HG03469 (cell line): ENCODE data around the gene PRKCE.

ENCODE experiments used
- ATAC-seq: cut with Tn5 transposase; IDR thresholded peaks from one replicate; pipeline ENCODE4 v1.9.1; 2021; ENCODE audit warnings: mild to moderate bottlenecking, moderate library complexity, moderate number of reproducible peaks; ENCODE audit not compliant: unreplicated experiment

Gene PRKCE

DNA sequence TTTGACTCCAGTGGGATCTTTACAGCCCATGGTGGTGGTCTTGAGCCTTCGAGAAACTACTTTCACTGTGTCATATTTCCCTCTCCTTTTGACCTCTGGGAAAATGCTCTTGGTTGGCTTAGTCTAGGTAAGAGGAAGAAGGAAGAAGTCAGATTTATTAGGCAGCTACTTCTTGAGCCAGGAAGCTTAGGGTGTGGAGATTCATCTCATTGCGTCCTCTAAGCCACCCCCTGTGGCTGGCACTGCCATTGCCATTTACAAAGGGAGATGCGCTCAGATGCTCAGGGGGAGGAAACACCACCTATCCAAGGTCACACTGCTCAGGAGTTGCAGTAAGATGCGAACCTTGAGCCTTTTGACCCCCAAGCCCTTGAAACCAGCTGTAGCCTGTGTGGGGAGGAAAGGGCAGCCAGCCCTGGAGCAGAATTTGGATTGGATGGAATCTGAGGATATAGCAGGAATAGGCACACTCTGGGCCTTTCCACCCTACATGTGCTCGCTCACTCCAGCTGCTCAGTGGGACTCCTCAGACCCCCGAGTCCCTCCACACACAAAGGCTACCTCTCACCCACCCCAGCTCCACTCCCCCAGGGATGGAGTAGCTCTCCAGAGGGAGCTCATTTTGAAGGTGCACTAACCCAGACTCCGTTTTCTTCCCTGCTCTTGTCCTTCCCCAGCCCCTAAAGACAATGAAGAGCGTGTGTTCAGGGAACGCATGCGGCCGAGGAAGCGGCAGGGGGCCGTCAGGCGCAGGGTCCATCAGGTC, 324.5 kb downstream of the PRKCE start:
- ATAC-seq: no peak

GRCh38 chr2:45978302-45978859, 326.9 kb downstream of the PRKCE start:
- ATAC-seq: no peak

DNA sequence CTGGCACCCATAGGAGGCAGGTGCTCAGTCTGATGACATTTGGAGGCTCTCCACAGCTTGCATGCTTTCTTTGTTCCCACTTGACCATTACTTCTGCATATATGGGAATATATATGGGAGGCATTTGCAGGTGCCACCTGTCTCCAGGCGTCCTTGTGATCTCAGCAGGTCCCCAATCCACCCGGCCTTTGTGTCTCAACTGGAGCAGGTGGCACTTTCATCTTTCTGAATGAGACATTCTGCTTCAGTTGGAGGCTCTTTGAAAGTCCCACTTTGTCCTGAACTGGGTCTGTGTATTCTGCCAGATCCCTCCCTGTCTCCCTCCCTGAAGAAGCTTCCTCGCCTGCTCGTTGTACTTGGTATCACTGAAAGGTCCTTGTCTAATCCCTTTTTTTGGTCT, 327.6 kb downstream of the PRKCE start:
- ATAC-seq: no peak

GRCh38 chr2:45980161-45980865, 328.8 kb downstream of the PRKCE start:
- no peak for ATAC-seq

- ATAC-seq: no peak
Measured at GRCh38 chr2:45981384-45981930, 330.0 kb downstream of the PRKCE start.

- ATAC-seq: no peak
Measured at GRCh38 chr2:45982096-45982495, 330.6 kb downstream of the PRKCE start.

DNA sequence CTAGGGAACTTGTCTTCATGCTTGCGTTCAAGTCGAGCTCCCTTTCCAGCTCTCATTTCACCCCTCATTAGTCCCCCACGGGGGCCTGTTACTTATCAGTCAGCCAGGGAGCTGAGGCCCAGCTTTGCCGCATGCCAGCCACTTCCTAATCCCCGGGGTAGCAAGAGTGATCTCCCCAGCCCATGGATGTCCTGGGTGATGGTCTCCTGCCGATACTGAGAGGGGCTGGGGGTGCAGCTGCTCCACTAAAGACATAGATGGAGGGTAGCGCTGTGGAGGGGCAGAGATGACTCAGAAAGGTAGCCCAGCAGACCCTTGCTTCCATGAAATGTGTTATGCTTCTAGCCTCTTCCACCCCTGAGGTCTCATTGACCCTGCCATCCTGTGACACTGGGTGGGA, 331.7 kb downstream of the PRKCE start:
- ATAC-seq: no peak

GRCh38 chr2:45984366-45984765, 332.9 kb downstream of the PRKCE start:
- no peak for ATAC-seq

DNA sequence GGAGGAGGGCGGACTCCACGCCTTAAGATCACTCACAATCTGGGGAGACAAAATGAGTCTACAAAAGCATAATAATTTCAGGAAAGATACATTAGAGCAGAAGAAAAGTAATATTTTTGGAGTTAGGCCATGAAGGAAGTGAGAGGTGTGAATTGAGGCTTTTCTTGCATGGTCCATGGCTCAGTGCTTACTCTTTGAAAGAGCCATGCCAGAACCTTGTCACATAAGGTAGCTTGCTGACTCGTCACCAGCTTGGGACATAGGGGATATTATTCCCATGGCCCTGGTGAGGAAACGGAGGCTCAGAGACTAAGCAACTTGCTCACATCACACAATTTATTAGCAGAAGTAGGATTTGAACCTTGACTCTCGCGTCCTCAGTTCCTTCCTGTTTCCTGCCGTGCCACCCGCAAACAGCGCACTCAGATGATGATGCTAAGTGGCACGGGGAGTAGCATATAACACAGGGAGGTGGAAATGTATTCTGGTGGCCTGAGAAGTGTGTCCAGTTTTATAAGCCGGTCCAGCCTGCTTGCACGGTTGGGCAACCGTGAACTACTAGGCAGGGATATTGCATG, 333.5 kb downstream of the PRKCE start:
- ATAC-seq: no peak

- no peak for ATAC-seq
Measured at GRCh38 chr2:45986509-45986908, 335.0 kb downstream of the PRKCE start.

GRCh38 chr2:45987856-45988255, 336.4 kb downstream of the PRKCE start:
- no peak for ATAC-seq

DNA sequence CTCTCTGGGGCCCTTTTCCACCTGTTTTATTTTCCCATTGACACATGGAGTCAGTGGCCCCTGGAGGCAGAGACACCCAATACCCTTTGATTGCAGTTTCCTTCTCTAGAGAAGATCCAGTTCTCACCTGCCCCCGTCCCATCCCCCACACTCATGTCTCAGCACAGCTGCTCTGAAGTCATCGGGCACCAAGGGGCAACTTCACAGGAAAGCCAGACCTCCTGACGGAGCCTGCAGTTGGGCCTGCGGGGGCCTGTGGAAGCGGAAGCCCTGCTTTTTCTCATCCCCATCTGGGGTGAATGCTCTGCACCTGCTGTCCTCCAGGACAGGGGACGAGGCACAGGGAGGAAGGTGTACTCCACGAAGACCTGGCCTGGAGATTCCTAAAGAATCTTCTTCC, 337.4 kb downstream of the PRKCE start:
- ATAC-seq: no peak

DNA sequence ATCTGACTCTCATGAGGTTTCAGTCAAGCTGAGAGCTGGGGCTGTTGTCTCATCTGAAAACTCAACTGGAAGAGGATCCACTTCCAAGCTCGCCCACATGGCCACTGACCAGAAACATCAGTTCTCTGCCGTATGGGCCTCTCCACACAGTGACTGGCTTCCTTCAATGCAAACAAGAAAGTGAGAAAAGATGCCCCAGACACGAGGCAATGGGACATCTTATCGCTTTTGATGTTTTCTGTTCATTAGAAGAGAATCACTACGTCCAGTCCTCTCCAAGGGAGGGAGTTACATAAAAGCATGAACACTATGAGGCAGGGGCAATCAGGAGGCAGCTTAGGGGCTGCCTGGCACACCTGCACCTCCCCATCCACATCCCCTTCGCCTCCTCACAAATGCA, 338.7 kb downstream of the PRKCE start:
- no peak for ATAC-seq

GRCh38 chr2:45992021-45992740, 340.7 kb downstream of the PRKCE start:
- ATAC-seq: no peak

- no peak for ATAC-seq
Measured at GRCh38 chr2:45992741-45993475, 341.4 kb downstream of the PRKCE start.

DNA sequence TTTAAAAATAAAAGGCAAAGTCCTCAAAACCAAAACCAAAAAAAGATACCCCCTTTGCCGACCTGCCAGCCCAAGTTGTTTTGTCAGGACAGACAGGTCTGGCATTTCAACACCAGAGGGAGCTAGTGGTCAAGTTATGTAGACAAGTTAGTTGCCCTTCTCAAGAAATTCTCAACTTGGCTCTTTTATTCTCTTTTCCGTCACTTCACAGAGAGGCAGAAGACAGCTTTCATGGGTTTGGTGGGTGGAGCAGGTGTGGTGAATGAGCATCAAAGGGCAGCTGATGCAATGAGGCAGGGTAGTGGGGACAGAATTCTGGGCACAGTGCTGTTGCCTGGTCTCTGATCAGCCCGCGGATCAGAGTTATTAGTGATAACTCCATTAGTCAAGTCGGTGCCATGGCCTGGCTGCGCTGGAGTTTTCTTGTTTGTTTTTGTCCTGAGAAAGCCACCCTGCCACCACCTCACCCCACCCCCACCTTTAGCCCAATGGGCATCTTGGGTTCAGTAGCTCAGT, 342.1 kb downstream of the PRKCE start:
- no peak for ATAC-seq

DNA sequence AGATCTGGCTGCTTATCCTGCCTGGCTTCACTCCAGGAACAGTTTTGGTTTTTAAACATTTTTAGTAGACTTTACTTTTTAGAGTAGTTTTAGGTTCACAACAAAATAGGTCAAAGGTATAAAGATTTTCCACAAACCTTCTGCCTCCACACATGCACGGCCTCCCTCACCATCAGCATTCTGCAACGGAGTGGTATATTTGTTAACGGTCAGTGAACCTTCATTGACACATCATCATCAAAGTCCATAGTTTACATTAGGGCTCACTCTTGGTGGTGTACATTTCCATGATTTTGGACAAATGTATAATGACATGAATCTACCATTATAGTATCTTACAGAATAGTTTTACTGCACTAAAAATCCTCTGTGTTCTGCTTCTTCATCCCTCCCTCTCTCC, 342.6 kb downstream of the PRKCE start:
- ATAC-seq: no peak

DNA sequence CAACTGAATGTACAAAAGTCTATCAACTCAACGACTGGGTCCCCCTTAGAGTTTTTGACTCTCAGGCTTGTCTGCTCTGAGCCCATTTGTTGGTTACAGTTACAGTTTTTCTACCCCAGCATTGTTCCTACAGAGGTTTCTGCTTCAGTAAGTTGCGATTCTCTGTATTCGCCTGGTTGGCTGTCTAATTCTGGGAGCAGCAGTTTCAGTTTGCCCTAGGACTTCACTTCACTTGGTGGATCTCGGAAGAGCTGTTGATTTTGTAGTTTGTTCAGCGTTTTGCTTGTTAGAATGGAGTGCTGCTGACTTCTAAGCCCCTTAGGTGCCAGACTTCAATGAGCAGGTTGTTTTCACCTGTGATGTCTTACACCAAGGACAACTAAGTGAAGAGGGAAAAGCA, 349.2 kb downstream of the PRKCE start:
- no peak for ATAC-seq

GRCh38 chr2:46001290-46001689, 349.8 kb downstream of the PRKCE start:
- ATAC-seq: no peak
